Vagina (tissue), 2 donors: ENCODE results near the gene YOD1.

ENCODE experiments used
- CTCF ChIP-seq, 3 experiments: fragments of 450-650 bp in 2 of 3; fragments of 200-600 bp in 1 of 3; sonication (generic) in 1 of 3; IDR thresholded peaks; one replicate each; pipeline ENCODE4 v1.5.1; 2017 to 2019; ENCODE audit warnings: antibody characterized with exemption in 3 of 3, mild to moderate bottlenecking in 2 of 3, moderate library complexity in 2 of 3
- POLR2A ChIP-seq, 2 donors: fragments of 450-650 bp; IDR thresholded peaks; one replicate each; pipeline ENCODE4 v1.6.1; 2017; ENCODE audit warnings: antibody characterized with exemption in 2 of 2, mild to moderate bottlenecking in 2 of 2, moderate library complexity in 2 of 2

GRCh38 chr1:207022996-207023679 is 27.9 kb downstream of the YOD1 start:
- TF ChIP-seq POLR2A (IDR thresholded peaks at IDR 0.05) (no peak), CTCF (IDR thresholded peaks at IDR 0.05) (no peak)
